AG08395 (cell line): ENCODE measurements around the gene KLHL40.
"Not testable (repeated sequence)": the region's sequence is repeated elsewhere in the genome, so short reads cannot be mapped to it uniquely, and the experiment has no call there.

Source experiments
- DNase-seq: peaks from one replicate; pipeline ENCODE4 v3.0.0; 2012; ENCODE audit warnings: mixed read lengths, low spot score

Gene KLHL40

DNA sequence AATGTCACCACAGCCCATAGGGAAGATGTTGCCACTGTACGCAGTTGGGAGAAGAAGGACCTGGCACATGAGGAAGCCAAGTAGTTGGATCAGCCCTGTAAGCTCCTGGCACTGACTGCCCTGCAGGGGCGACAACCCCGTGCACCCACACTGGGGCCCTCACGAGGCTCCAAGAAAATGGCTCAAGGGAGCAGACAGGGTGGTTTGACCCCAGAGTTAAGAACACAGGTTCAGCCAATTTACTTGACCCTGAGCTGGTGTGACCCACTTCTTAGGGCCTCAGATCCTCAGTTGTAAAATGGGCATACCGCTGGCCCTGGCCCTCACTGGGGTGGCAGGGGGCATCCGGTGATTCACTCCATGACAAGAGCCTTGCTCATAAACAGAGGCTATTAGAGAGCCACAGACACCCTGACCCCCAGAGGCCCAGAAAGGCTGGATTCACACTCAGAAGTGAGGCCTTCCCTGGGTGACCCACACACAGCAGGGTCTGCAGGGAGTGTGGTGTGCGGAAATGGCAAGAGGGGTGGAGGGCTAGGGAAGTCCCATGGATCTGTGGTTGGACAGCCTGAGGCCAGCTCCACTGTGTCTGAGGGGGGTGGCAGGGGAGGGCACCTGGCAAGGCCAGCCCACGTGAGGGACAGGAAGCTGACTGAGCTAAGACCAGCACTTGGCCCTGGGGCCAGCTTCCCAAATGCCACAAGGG, 19.0 kb downstream of the KLHL40 start:
- DNase-seq = no peak

DNA sequence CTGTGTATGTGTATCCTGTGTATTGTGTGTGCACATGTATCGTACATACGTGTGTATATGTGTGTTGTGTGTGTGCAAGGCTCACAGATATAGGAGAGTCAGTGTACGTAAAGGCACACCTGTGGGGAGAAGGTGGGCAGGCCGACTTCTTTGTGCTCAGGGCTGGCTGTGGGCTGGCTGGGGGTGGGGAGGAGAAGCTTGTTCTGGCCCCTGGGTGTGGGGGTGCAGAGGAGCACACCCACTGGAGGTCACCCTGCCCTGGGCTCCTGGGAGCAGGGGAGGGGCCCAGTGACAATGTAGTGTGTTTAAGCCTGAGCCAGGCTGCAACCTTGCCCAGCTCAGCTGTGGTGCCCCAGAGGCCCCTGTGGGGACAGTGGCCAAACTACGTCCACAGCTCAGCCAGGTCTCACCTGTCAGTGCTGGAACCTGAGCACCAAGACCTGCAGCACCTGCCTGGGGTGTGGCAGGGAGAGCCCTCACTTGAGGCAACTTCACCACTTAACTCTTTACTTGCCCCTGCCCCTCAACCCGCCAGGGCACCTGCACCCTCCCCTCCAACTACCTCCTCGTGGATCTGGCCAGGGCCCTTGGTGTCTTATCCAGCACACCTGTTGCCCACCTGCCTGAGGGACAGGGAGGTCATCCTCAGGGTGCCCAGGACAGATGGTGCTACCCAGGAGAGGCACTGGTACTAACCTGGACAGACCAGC, 19.9 kb downstream of the KLHL40 start:
- DNase-seq = no peak

DNA sequence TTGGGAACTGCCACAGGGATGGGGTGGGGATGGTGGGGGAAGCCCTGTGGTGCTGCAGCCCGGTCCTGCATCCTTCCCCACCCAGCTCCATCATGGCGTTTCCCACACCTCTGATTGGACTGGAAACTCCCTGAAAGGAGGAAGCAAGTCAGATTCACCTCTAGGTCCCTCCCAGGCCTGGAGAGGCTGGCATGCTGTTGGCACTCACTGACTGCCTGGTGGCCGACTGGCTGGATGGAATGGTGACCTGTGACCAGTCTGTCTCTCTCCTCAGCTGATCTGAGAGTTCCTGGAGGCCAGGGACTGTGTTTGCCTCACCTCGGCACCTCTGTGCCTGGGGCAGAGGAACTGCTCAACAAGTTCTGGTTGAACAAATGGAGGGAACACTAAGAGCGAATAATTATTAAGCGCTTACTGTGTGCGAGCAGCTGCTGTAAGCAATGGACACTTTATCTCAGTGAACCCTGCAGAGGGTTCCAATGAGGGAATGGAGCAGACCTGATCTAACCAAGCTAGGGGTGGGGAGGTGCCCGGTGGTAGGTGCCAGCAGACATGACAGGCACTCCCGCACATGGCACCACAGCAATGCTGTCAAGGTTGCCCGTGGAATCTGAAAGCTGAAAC, 20.7 kb downstream of the KLHL40 start:
- no peak for DNase-seq

DNA sequence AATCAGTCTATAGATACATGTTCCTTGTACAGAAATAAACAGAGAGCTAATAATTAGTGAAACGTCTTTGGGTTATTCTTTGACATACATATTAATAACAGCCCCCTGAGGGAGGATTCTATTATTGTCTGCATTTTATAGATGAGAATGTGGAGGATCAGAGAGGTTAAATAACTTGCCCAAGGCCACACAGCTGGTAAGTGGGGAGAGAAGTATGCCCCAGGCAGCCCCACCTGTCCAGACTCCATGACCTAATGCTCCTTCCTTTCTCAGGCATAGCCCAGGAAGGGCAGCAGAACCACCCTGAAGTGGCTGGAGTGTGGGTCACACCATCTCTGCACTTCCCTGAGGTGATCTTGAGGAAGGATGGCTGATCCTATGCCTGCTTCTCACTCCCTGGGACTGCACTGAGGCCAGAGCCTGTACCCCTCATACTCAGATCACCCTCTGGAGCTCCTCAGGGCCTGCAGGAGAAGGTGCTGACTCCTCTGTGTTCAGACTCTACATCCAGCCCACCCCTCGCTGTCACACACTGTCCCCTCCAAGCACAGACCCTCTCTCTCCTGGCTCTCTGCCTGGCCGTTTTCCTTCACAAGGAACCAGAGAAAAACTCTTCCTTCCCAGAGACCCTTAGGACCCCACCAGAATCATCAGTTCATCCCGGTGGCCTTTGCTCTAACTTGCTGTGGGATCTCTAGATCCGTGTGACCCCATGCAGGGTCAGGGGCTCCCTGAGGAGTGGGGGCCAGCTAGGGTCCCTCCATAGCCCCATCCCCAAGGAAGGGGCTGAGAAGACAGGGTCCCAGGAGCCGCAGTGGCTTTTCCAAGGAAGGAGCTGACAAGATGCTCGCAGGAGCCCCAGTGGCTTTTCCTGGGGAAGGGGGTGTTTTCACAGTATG, 21.6 kb downstream of the KLHL40 start:
- DNase-seq = no peak

DNA sequence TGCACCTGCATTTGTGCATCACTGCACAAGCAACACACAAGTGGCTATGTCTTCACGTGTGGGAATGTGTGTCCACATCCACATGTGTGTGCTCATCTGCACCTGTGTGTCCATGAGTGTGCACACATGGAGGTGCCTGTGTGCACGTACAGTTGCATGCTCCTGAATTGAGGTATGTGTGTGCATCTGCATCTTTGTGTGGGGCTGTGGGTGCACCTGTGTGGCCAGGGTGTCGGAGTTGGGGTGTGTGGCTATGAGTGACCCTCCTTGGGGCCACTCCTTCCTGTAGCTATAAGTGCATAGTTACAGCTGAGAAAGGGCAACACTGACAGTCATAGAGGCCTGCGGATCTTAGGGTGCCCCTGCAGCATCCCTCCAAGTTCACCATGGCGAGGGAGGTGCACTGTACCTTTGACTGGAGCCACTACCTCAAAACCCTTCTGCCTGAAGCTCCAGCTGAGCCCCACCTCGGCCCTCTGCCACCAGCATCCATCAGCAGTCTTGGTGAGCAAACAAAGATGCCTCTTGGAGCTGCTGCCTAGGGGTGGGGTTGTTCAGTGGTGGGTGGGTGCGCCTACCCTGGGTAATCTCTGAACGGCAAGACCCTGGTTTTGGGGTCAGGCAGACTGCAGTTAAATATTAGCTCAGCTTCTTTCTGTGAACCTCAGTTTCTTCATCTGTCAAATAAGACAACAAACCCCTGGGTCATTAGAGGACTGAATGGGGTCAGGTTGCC, 22.5 kb downstream of the KLHL40 start:
- no peak for DNase-seq

DNA sequence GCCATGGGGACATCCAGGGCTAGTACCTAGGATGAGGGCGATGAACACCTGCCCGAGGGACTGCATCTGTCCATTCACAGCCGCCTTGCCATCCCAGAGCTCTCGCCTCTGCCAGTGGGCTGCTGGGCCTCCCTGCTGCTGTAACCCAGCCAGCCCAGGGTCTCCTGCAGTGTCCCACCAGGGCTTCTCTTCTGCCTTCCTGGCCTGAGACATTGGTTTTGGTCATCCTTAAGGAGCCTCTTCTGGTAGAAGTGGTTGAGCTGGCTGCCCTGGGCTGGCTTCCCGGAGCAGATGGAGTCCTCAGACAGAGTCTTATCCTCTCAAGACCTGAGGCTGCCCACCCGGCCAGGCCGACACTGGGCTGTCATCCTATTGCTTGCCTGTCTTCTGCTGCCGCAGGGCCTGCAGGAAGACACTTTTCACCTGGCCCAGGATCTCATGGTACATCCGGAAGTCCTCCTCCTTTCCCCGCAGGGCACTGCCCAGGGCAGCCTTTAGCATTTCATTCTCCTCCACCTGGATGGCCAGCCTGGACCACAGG, 23.3 kb downstream of the KLHL40 start:
- no peak for DNase-seq

DNA sequence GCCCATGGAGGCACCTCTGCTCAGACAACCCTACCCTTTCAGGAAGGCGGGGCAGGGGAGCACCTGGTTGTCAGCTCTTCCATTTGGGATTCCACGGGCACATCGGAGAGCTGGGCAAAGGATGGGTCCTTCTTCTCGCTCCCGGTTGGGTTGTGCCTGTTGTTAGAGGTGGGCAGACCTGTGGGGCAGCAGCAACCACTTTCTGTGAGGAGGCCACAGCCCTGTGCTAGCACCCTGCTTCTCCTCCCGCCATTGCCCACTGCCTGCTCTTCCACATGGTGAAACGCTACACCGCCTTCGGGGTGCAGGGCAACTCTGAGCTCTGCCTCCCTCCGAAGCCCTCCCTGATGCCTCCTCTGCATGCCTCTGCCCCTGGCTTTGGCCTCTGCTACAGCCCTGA, 24.3 kb downstream of the KLHL40 start:
- no peak for DNase-seq

DNA sequence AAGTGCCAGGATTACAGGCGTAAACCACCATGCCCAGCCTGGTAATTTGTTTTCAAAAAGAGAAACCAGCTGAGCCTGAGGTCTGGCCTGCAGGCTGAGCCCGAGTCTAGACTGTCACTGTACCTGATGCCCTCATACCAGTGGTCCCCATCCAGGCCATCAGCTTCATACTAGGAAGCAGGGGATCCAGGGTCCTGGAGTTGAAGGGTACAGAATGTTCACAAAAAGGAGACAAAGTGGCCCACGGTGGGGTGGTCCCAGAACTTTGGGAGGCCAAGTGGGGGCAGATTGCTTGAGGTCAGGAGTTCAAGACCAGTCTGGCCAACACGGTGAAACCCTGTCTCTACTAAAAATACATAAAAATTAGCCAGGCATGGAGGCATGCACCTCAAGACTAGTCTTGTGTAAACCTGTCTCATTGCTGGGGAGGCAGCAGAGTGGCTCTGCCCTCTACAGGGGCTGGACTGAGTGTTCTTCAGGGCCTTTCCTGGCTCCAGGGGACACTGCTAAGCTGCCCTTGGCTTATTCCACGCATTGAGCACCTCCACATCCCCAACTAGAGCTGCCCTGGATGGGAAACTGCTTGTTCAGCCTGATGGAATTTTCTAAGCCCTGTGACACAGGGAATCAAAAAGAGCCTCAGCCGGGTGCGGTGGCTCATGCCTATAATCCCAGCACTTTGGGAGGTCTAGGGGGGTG, 25.1 kb downstream of the KLHL40 start:
- DNase-seq = no peak

DNA sequence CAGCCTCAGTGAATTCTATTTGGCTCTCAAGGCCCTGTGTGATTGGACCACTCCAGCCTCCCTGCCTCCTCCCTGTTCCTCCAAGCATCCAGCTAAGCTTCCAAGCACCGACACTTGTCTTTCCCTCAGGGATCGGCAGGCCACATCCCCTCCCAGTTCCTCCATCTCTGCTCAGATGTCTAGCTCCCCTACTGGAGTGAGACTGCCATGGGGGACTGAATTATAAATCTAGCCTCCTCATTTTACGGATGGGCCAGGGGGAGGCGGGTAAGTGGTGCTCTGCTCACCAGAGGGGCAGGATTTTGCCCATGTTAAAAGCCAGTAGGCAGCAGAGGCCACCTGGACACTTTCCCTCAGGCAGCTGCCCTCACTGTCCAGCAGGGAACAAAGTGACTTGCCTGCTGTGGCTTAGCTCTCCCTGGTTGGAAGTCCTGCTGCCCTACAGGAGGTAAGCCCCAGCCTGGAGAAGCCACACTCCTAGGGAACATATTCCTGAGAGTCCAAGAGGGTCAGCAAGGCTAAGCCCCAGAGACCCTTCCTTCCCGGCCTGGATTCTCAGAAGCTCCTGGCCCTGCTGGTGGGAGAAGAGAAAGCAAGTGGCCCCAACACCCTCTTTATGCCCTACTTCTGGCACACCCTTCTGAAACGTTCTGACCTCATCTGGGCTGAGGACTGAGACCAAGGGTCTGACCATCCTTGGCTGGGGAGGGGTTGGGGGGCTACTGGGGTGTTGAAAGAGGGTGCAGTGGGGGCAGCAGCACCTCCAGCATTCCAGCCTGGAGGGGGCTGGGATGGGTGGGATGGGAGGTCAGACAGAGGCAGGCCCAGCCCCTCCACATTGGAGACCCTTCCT, 26.4 kb downstream of the KLHL40 start:
- no peak for DNase-seq

DNA sequence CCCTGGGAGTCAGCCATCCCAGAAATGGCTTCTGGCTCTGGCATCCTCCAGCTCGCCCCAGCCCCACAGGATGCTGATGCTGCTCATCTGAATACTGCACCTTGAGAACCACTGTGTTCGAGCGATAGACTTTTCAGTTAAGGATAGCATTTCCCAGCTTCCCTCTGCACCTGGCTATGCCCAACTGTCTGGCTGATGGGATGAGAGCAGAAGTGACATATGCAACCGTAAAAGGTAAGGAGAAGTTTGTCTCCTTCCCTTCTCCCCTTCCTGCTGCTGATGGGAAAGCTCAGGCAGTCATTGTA, 27.0 kb downstream of the KLHL40 start:
- DNase-seq = no peak

DNA sequence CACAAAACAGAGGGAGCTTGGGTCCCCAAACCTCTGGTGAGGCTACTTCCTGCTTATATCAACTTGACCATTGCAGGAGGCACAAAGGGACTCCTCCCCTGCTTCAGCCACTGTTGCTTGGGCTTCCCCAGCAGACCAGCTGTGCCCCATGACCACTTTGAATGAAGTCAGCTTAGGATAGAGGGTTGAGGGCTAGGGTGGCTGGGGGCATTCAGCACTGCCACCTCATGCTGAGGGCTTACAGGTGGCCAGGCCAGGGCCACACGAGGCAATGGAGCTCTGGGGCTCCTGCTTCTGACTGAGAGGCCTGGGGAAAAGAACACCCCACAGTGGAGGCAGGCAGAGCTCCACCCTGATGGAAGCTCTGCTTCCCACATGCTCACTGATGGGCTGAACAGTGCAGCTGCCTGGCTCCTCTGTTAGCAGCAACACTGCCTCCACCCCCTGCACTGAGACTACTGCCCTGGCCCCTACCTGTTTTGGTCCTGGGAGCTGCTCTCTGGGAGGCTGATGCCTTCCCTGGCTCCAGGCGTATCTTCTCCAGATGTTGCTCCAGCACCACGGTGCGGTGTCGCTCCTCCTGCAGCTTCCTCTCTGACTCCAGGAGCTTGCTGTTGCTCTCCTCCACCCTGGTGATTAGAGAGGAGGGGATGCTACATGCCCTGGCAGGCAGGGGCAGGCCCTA, 27.5 kb downstream of the KLHL40 start:
- no peak for DNase-seq

DNA sequence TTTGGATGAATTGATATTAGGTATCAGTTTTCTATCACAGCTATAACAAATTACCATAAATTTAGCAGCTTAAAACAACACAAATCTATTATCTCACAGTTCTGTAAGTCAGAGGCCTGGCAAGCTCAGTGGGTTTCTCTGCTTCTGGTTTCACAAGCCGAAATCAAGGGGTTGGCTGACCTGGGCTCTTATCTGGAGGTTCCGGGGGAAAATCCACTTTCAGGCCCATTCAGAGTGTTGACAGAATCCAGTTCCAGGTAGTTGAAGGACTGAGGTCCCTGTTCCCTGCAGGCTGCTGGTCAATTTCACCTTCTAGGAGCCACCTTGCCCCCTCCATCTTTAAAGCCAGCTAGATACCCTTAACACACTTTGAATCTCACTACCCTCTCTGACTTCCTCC, 28.4 kb downstream of the KLHL40 start:
- DNase-seq = no peak

DNA sequence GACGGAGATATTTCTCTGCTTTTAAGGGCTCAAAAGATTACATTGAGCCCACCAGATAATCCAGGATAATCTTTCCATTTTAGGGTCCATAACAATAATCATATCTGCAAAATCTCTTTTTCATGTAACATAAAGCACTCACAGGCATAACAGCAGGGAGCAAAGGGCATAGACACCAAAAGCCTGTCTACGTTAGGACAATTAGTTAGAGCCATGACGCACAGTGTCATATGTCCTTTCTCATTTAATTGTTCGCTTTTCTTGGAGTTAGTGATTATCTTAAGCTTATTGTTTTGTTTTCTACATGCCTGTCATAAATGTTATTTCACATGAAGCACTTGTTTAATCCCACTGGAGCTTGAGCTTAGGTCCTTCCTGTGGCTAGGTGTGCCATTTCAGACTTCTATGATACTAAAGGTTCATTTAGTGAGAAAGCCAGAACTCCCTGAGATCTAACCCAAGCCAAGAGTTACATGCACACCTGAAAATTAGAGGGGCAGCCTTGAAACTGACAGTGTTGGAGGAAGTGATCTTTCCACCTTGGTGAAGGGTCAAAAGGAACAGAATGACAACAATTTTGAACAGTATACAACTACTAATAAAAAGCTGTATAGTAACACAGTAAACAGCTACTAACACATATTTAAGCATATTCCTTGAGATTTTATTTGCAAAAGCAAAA, 29.0 kb downstream of the KLHL40 start:
- no peak for DNase-seq

DNA sequence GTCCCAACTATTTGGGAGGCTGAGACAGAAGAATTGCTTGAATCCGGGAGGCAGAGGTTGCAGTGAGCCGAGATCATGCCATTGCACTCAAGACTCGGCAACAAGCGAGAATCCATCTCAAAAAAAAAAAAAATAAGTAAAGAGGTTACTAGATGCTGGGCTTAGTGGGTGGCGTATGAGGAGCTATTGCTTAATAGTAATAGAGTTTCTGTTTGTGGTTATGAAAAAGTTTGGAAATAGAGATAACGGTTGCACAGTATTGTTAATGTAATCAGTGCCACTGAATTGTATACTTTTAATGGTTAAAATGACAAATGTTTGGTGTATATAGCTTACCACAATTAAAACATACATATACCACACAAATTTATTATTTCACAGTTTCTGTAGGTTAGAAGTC, 32.0 kb downstream of the KLHL40 start:
- DNase-seq = no peak

DNA sequence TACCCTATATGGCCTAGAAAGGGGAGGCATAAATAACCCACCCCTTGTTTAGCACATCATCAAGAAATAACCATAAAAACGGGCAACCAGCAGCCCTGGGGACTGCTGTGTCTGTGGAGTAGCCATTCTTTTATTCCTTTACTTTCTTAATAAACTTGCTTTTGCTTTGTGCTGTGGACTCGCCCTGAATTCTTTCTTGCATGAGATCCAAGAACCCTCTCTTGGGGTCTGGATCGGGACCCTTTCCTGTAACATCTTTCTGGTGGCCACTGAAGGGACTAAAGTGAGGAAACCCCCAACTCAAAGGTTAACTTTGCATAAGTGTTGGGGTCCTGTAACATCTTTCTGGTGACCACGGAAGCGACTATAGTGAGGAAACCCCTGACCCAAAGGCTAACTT, 33.0 kb downstream of the KLHL40 start:
- DNase-seq = no peak

DNA sequence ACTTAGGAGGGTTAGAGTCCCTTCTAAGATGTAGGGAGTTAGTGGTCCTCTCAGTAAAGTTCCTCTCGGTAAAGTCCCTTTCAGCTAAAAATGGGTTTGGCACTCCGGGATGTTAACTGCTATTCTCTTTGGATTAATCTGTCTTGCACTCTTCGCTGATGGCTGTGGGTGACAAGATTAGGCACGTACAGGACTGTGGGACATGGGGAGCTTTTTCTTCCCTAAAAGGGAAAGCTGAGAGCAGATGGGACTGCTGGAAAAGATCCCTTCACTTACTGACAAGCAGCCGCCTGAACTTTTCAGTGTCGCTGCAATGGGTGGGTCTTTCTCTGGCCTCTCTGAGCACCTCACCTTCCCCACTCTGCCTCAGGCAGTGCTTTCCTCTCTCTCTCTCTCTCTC, 33.7 kb downstream of the KLHL40 start:
- DNase-seq = no peak

DNA sequence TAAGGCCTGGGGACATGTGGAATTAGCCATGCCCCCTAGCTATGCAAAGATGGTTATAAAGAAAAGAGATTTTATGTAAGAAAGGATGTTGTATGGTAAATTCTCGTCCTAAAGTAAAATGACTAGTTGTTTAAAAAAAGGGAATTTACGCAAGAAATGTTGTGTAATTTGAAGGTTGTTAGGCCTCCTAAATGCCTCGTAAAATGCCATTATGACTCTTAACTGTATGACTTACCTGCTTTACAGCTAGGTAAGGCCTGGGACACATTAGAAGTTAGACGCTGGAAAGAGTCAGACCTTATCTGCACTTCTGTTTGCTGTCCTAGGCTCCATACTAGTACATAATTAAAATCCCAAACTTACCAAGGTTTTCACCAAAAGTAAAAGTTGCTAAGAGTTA, 34.8 kb downstream of the KLHL40 start:
- no peak for DNase-seq

DNA sequence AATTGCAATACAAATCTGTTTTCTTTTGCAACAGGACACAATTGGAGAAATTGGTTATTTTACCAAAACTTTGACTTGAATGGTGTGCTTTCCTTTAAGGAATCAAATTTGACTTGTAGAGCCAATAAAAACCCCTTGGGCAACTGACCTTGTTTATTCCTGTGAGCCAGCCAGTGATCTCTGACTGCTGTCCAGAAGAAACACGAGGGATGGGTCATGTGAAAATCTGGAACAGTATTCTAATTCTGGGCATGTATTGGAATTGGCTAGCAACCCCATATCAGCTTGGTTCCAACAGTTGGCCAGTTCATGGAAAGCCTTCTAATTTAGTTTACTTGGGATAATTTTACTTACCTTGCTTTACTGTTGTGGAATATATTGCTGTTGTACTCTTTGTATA, 36.4 kb downstream of the KLHL40 start:
- DNase-seq = no peak

DNA sequence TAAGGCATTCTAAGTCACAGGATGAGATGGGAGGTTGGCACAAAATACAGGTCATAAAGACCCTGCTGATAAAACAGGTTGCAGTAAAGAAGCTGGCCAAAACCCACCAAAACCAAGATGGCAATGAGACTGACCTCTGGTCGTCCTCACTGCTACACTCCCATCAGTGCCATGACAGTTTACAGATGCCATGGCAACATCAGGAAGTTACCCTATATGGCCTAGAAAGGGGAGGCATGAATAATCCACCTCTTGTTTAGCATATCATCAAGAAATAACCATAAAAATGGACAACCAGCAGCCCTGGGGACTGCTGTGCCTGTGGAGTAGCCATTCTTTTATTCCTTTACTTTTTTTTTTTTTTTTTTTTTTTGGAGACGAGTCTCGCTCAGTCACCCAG, 37.1 kb downstream of the KLHL40 start:
- not testable (repeated sequence) for DNase-seq
